Stimulated activated naive CD4-positive, alpha-beta T cell (primary cell): ENCODE results near the gene PTPRE.

Experiments
- DNase-seq, 6 experiments: peaks; one replicate each; lab custom pipeline; 2025; lab: John Stamatoyannopoulos, UW

Gene PTPRE

GRCh38 chr10:127908106-127908958 is 1.4 kb downstream of the PTPRE start:
- no peak for DNase-seq

GRCh38 chr10:127908959-127909267 is 2.0 kb downstream of the PTPRE start:
- no peak for DNase-seq

- DNase-seq: no peak
Measured at GRCh38 chr10:127909716-127910463, 3.0 kb downstream of the PTPRE start.

- no peak for DNase-seq
Measured at GRCh38 chr10:127910464-127910770, 3.5 kb downstream of the PTPRE start.

- no peak for DNase-seq
Measured at GRCh38 chr10:127911218-127911866, 4.4 kb downstream of the PTPRE start.

- DNase-seq: no peak
Measured at GRCh38 chr10:127911867-127912257, 5.0 kb downstream of the PTPRE start.

- DNase-seq: no peak
Measured at GRCh38 chr10:127912607-127913367, 5.9 kb downstream of the PTPRE start.

- DNase-seq: no peak
Measured at GRCh38 chr10:127913368-127913759, 6.5 kb downstream of the PTPRE start.

GRCh38 chr10:127915324-127915723 is 8.4 kb downstream of the PTPRE start:
- DNase-seq: no peak

- DNase-seq: no peak
Measured at GRCh38 chr10:127916826-127917225, 9.9 kb downstream of the PTPRE start.

- DNase-seq: no peak
Measured at GRCh38 chr10:127918572-127918971, 11.7 kb downstream of the PTPRE start.

GRCh38 chr10:127919418-127920271 is 12.7 kb downstream of the PTPRE start:
- DNase-seq: no peak

- no peak for DNase-seq
Measured at GRCh38 chr10:127920306-127921074, 13.6 kb downstream of the PTPRE start.

- DNase-seq: no peak
Measured at GRCh38 chr10:127921075-127921752, 14.3 kb downstream of the PTPRE start.

GRCh38 chr10:127921753-127922145 is 14.8 kb downstream of the PTPRE start:
- DNase-seq: no peak

GRCh38 chr10:127922206-127922605 is 15.3 kb downstream of the PTPRE start:
- no peak for DNase-seq

- no peak for DNase-seq
Measured at GRCh38 chr10:127922675-127923366, 15.9 kb downstream of the PTPRE start.

- DNase-seq: no peak
Measured at GRCh38 chr10:127923646-127924045, 16.7 kb downstream of the PTPRE start.

- DNase-seq: no peak
Measured at GRCh38 chr10:127925471-127926207, 18.7 kb downstream of the PTPRE start.
